Kasumi-1 (cell line): ENCODE measurements around the gene CSNK1A1L.

Source experiments
- DNase-seq, 2 experiments: peaks; one replicate each; lab custom pipeline; 2025; lab: John Stamatoyannopoulos, UW

CSNK1A1L gene

GRCh38 chr13:37106642-37107041 is 1.2 kb upstream of the CSNK1A1L start:
- DNase-seq, result no peak

GRCh38 chr13:37102896-37103295 is 2.6 kb downstream of the CSNK1A1L start:
- no peak for DNase-seq

- DNase-seq, result no peak
These were observed 4.3 kb downstream of the CSNK1A1L start for GRCh38 chr13:37101201-37101600.

GRCh38 chr13:37100731-37101130 is 4.7 kb downstream of the CSNK1A1L start:
- no peak for DNase-seq

- no peak for DNase-seq
These were observed 8.4 kb downstream of the CSNK1A1L start for GRCh38 chr13:37097076-37097475.

- peak in 1 of 2 experiments; percentile 0 for DNase-seq
These were observed 10.6 kb downstream of the CSNK1A1L start for GRCh38 chr13:37094840-37095239.

GRCh38 chr13:37094099-37094498 is 11.4 kb downstream of the CSNK1A1L start:
- no peak for DNase-seq

- no peak for DNase-seq
These were observed 13.6 kb downstream of the CSNK1A1L start for GRCh38 chr13:37091835-37092234.

- DNase-seq, result no peak
These were observed 14.6 kb downstream of the CSNK1A1L start for GRCh38 chr13:37090912-37091311.

GRCh38 chr13:37089495-37089894 is 16.0 kb downstream of the CSNK1A1L start:
- DNase-seq, result no peak

GRCh38 chr13:37087486-37087885 is 18.0 kb downstream of the CSNK1A1L start:
- DNase-seq, result peak; percentile 31 to 39

- DNase-seq, result no peak
These were observed 19.9 kb downstream of the CSNK1A1L start for GRCh38 chr13:37085606-37086005.

- DNase-seq, result no peak
These were observed 28.6 kb downstream of the CSNK1A1L start for GRCh38 chr13:37076818-37077217.

- no peak for DNase-seq
These were observed 30.3 kb downstream of the CSNK1A1L start for GRCh38 chr13:37075164-37075563.

- peak; percentile 5 to 61 for DNase-seq
These were observed 30.8 kb downstream of the CSNK1A1L start for GRCh38 chr13:37074703-37075102.

GRCh38 chr13:37072024-37072423 is 33.4 kb downstream of the CSNK1A1L start:
- DNase-seq, result no peak

GRCh38 chr13:37070956-37071355 is 34.5 kb downstream of the CSNK1A1L start:
- no peak for DNase-seq

GRCh38 chr13:37070145-37070695 is 35.2 kb downstream of the CSNK1A1L start:
- DNase-seq, result no peak

GRCh38 chr13:37069597-37070103 is 35.8 kb downstream of the CSNK1A1L start:
- no peak for DNase-seq

- peak; percentile 3 to 28 for DNase-seq
These were observed 36.5 kb downstream of the CSNK1A1L start for GRCh38 chr13:37068962-37069361.

GRCh38 chr13:37067874-37068273 is 37.6 kb downstream of the CSNK1A1L start:
- DNase-seq, result no peak

- DNase-seq, result no peak
These were observed 39.5 kb downstream of the CSNK1A1L start for GRCh38 chr13:37065890-37066526.

- DNase-seq, result no peak
These were observed 45.6 kb downstream of the CSNK1A1L start for GRCh38 chr13:37059848-37060192.
